Right renal pelvis (tissue), 4 donors: Measurements from ENCODE around the gene ZC3HAV1. TPM values are rescaled to one million over a fixed set of nuclear protein-coding genes. Genes with fewer than 3 reads are reported as not detected.
"Not testable (repeated sequence)": the region's sequence is repeated elsewhere in the genome, so short reads cannot be mapped to it uniquely, and the experiment has no call there.

Source experiments
- DNase-seq, 4 donors: peaks; one replicate each; pipeline ENCODE4 v3.0.0-alpha.2; 2013; ENCODE audit warnings: low read depth in 4 of 4, low spot score in 3 of 4, missing footprints in 1 of 4
- polyA plus RNA-seq, 4 donors: library from polyadenylated mRNA; unstranded; fragments of 120-200 nt; gene quantifications; one replicate each; pipeline ENCODE4 v1.2.1, GENCODE V29; 2013; ENCODE audit not compliant: insufficient read length in 4 of 4

Gene ZC3HAV1
- polyA plus RNA-seq, 4 donors = 17.4 to 23.8 (median 19.8) TPM

GRCh38 chr7:139058943-139059342 is 50.6 kb downstream of the ZC3HAV1 start:
- DNase-seq = no peak

GRCh38 chr7:139055674-139056073 is 53.8 kb downstream of the ZC3HAV1 start:
- no peak for DNase-seq

- not testable (repeated sequence) for DNase-seq
These were observed 54.9 kb downstream of the ZC3HAV1 start for GRCh38 chr7:139054656-139055055.

- DNase-seq = no peak
These were observed 55.4 kb downstream of the ZC3HAV1 start for GRCh38 chr7:139054101-139054500.

- no peak for DNase-seq
These were observed 57.9 kb downstream of the ZC3HAV1 start for GRCh38 chr7:139051655-139052054.

- DNase-seq = no peak
These were observed 59.6 kb downstream of the ZC3HAV1 start for GRCh38 chr7:139049936-139050335.

GRCh38 chr7:139049111-139049510 is 60.4 kb downstream of the ZC3HAV1 start:
- DNase-seq = no peak

- DNase-seq = no peak
These were observed 61.5 kb downstream of the ZC3HAV1 start for GRCh38 chr7:139047970-139048369.

GRCh38 chr7:139046143-139046542 is 63.4 kb downstream of the ZC3HAV1 start:
- DNase-seq = no peak

- no peak for DNase-seq
These were observed 64.4 kb downstream of the ZC3HAV1 start for GRCh38 chr7:139044813-139045794.

GRCh38 chr7:139043823-139044812 is 65.4 kb downstream of the ZC3HAV1 start:
- no peak for DNase-seq

- no peak for DNase-seq
These were observed 68.0 kb downstream of the ZC3HAV1 start for GRCh38 chr7:139041378-139042085.

GRCh38 chr7:139038691-139039090 is 70.8 kb downstream of the ZC3HAV1 start:
- no peak for DNase-seq

- no peak for DNase-seq
These were observed 72.6 kb downstream of the ZC3HAV1 start for GRCh38 chr7:139036901-139037300.

- DNase-seq = peak; percentile 67 to 73 (median 69)
These were observed 73.8 kb downstream of the ZC3HAV1 start, which contains the start of gene ZC3HAV1L for GRCh38 chr7:139035586-139036353. Gene ZC3HAV1L (minus strand): TSS chr7:139036042. CDS start chr7:139036017, 25 bp downstream.

GRCh38 chr7:139034855-139035585 is 74.5 kb downstream of the ZC3HAV1 start:
- peak in 3 of 4 donors; percentile 26 to 35 (median 30) for DNase-seq

- DNase-seq = no peak
These were observed 75.2 kb downstream of the ZC3HAV1 start for GRCh38 chr7:139034336-139034735.

GRCh38 chr7:139033346-139034114 is 76.0 kb downstream of the ZC3HAV1 start:
- DNase-seq = peak in 2 of 4 donors; percentile 14 to 35
